ENCODE data around the gene CYRIA. TPM values are rescaled to one million over a fixed set of nuclear protein-coding genes. Genes with fewer than 3 reads are reported as not detected.

The CYRIA gene
- total and polyA plus RNA-seq, 2 donors (not counting 3 experiments of a cell fraction or from before 2014, with no cell fraction given), result 9.3 to 38.4 TPM

DNA sequence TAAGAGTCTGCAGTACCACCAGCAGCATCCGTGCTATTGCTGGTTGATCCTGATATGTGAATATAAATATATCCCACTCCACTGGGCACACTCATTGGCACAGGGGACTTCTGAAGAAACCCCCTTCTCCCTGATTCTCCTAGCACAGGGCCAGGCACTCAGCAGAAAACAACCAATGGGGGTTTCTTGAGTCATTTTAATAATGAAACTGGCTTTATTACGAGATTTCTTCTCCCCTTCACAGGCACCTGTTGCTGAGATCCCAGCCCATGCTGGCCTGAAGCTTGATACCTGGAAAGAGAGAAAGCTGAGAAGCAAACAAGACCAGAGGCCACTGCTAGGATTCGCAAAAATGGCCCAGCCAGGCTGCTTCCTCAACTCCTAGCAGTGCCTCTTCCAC, 17.9 kb upstream of the CYRIA start:
- Histone ChIP-seq H3K36me3 (ENCODE audit: control insufficient read depth in 2 of 2, extremely low read depth in 1 of 2, insufficient read depth in 2 of 2, low read length in 2 of 2) (no peaks in the 10 kb centered on the region), H3K4me2 (ENCODE audit: insufficient read depth, low read length) (no peak overlapping the region), H3K9ac (replicated peaks; ENCODE audit: extremely low read depth, insufficient read depth, low read length) (no peak overlapping the region), H3K79me2 (ENCODE audit: control insufficient read depth, insufficient read depth, low read length) (no peaks in the 10 kb centered on the region), H3K9me1 (replicated peaks; ENCODE audit: control insufficient read depth, extremely low read depth, insufficient read depth, low read length) (no peaks in the 10 kb centered on the region), H3K9me3 (replicated peaks; ENCODE audit: control insufficient read depth, insufficient read depth, low read length) (no peaks in the 10 kb centered on the region), H3K4me3 (replicated peaks in 1 of 3; ENCODE audit: insufficient read depth in 1 of 3, low read depth in 1 of 3, low read length in 3 of 3) (no peak overlapping the region), H3K27me3 (ENCODE audit: control insufficient read depth in 2 of 2, insufficient read depth in 2 of 2, low read length in 2 of 2) (peaks cover 0 to 9% of the 10 kb centered on the region in 2 experiments), H2AFZ (ENCODE audit: low read depth, low read length) (no peak overlapping the region), H3K27ac (ENCODE audit: insufficient read depth, low read depth, low read length) (no peak overlapping the region), H4K20me1 (replicated peaks; ENCODE audit: control insufficient read depth, extremely low read depth, insufficient read depth, low read length) (no peaks in the 10 kb centered on the region), H3K4me1 (ENCODE audit: control insufficient read depth, extremely low read depth, insufficient read depth, low read length) (no peaks in the 10 kb centered on the region)
- POLR2A ChIA-PET, result no interaction called here
- no peak for FAIRE-seq
- no TSS peak for BruUV-seq (replicated peaks)
- TF ChIP-seq GATA2 (IDR thresholded peaks at IDR 0.05; ENCODE audit: insufficient read depth, insufficient read length, low read depth, low read length), result no peak
- dilution Hi-C loops (cut with MboI; ENCODE audit: extremely low pct_ligation_motif_present, low sequenced_read_pairs) (no loop called here), intact Hi-C loops (cut with micrococcal nuclease) (no loop called here)
- no peak for DNase-seq (ENCODE audit: low read depth, low spot score)
- CTCF ChIA-PET, result interaction anchor here (1.2 to 2.1 kb wide), 2 partner anchors 15 to 75 kb away, joined by 3 to 4 read pairs; no protein-coding TSS in a partner anchor

DNA sequence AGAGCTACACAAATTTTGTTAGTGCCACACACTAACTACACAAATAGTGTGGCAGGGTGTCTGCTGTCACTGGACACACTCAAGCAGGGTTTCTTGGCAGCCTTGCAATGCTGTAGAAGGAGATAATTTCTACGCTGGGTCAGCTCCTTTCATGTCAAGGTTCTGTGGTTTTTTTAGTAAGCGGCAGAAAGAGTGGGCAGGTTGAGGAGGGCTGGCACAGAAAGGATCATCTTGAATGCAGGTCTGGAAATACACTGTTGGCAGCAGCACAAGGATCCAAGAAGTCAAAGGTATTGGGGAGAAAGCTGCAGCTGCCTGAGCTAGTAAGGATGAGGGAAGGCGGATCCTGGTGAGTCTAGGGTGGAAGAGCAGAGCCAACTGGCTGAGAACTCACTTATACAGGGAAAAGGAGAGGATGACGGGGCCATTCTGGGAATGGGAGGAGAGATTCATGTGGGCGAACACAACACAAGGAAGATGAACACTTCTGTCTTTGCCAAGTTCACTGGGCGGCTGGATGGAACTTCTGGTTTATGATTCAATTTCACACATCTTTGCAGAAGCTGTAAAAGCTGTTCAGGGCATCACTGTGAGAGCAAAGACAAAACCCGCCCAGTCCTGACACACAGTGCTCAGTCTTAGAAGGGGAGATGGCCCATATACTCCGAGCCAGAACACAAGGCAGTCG, 16.9 kb upstream of the CYRIA start:
- H3K9ac ChIP-seq (replicated peaks; ENCODE audit: extremely low read depth, insufficient read depth, low read length), result no peak overlapping the region
- no TSS peak for BruUV-seq (replicated peaks)
- no peak overlapping the region for H3K4me2 ChIP-seq (ENCODE audit: insufficient read depth, low read length)
- no peak overlapping the region for H3K27ac ChIP-seq (ENCODE audit: insufficient read depth, low read depth, low read length)
- CTCF ChIA-PET, result interaction anchor here (2.1 kb wide), 1 partner anchor 74 kb away, joined by 4 read pairs; no protein-coding TSS in a partner anchor
- no peaks in the 10 kb centered on the region for H3K36me3 ChIP-seq (ENCODE audit: control insufficient read depth in 2 of 2, extremely low read depth in 1 of 2, insufficient read depth in 2 of 2, low read length in 2 of 2)
- TF ChIP-seq GATA2 (IDR thresholded peaks at IDR 0.05; ENCODE audit: insufficient read depth, insufficient read length, low read depth, low read length), result no peak
- TF ChIP-seq, protein P1, sequence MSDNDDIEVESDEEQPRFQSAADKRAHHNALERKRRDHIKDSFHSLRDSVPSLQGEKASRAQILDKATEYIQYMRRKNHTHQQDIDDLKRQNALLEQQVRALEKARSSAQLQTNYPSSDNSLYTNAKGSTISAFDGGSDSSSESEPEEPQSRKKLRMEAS (IDR thresholded peaks at IDR 0.05; ENCODE audit: insufficient read depth, insufficient read length), result no peak
- no peak for TF ChIP-seq FOS (IDR thresholded peaks at IDR 0.05; ENCODE audit: borderline replicate concordance, insufficient read depth, low read length)
- no peak for TF ChIP-seq POLR2A (IDR thresholded peaks at IDR 0.05; ENCODE audit: low read depth, low read length)
- no peak for TF ChIP-seq JUN (IDR thresholded peaks at IDR 0.05; ENCODE audit: borderline replicate concordance, insufficient read depth, insufficient read length, low read depth)
- no peak for TF ChIP-seq MYC (IDR thresholded peaks at IDR 0.05; ENCODE audit: low read depth, low read length)
- TF ChIP-seq EZH2 (IDR thresholded peaks at IDR 0.05; ENCODE audit: borderline replicate concordance, low read depth, low read length, severe bottlenecking), result no peak
- no peak for TF ChIP-seq POLR2AphosphoS5 (IDR thresholded peaks at IDR 0.05; ENCODE audit: insufficient read depth, low read depth, low read length)
- TF ChIP-seq, protein P2, sequence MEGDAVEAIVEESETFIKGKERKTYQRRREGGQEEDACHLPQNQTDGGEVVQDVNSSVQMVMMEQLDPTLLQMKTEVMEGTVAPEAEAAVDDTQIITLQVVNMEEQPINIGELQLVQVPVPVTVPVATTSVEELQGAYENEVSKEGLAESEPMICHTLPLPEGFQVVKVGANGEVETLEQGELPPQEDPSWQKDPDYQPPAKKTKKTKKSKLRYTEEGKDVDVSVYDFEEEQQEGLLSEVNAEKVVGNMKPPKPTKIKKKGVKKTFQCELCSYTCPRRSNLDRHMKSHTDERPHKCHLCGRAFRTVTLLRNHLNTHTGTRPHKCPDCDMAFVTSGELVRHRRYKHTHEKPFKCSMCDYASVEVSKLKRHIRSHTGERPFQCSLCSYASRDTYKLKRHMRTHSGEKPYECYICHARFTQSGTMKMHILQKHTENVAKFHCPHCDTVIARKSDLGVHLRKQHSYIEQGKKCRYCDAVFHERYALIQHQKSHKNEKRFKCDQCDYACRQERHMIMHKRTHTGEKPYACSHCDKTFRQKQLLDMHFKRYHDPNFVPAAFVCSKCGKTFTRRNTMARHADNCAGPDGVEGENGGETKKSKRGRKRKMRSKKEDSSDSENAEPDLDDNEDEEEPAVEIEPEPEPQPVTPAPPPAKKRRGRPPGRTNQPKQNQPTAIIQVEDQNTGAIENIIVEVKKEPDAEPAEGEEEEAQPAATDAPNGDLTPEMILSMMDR (IDR thresholded peaks at IDR 0.05; ENCODE audit: extremely low read depth in 1 of 2, insufficient read depth in 1 of 2, low read depth in 1 of 2, low read length in 2 of 2), result no peak
- H2AFZ ChIP-seq (ENCODE audit: low read depth, low read length), result no peak overlapping the region
- H3K9me3 ChIP-seq (replicated peaks; ENCODE audit: control insufficient read depth, insufficient read depth, low read length), result no peaks in the 10 kb centered on the region
- intact Hi-C loops (cut with micrococcal nuclease) (no loop called here), dilution Hi-C loops (cut with MboI; ENCODE audit: extremely low pct_ligation_motif_present, low sequenced_read_pairs) (no loop called here)
- H4K20me1 ChIP-seq (replicated peaks; ENCODE audit: control insufficient read depth, extremely low read depth, insufficient read depth, low read length), result no peaks in the 10 kb centered on the region
- POLR2A ChIA-PET, result no interaction called here
- DNase-seq (ENCODE audit: low read depth, low spot score) (no peak), FAIRE-seq (no peak)
- H3K4me1 ChIP-seq (ENCODE audit: control insufficient read depth, extremely low read depth, insufficient read depth, low read length), result no peaks in the 10 kb centered on the region
- no peaks in the 10 kb centered on the region for H3K9me1 ChIP-seq (replicated peaks; ENCODE audit: control insufficient read depth, extremely low read depth, insufficient read depth, low read length)
- no peaks in the 10 kb centered on the region for H3K79me2 ChIP-seq (ENCODE audit: control insufficient read depth, insufficient read depth, low read length)
- H3K4me3 ChIP-seq (replicated peaks in 1 of 3; ENCODE audit: insufficient read depth in 1 of 3, low read depth in 1 of 3, low read length in 3 of 3), result no peak overlapping the region
- H3K27me3 ChIP-seq (ENCODE audit: control insufficient read depth in 2 of 2, insufficient read depth in 2 of 2, low read length in 2 of 2), result peaks cover 0 to 9% of the 10 kb centered on the region in 2 experiments
